Loucy (cell line): ENCODE measurements around the gene ZNF775.

Source experiments
- CTCF ChIP-seq: fragments of 200-600 bp; sonication (generic); conservative IDR thresholded peaks from 2 replicates; pipeline ENCODE4 v1.5.1; 2014; ENCODE audit warnings: mild to moderate bottlenecking, antibody characterized with exemption, low read length
- EZH2phosphoT487 ChIP-seq: fragments of 200-600 bp; IDR thresholded peaks from 2 replicates; pipeline ENCODE4 v1.6.1; 2018; ENCODE audit warnings: antibody characterized with exemption, mild to moderate bottlenecking, moderate library complexity, borderline replicate concordance

GRCh38 chr7:150338166-150338829 lies 40.8 kb upstream of the ZNF775 start:
- TF ChIP-seq CTCF, result no peak
- no peak for TF ChIP-seq EZH2phosphoT487
